GF-D8 (cell line): ENCODE data around the gene MAP3K21.

ENCODE experiments used
- DNase-seq: peaks from one replicate; lab custom pipeline; 2025; lab: John Stamatoyannopoulos, UW

Gene MAP3K21

DNA sequence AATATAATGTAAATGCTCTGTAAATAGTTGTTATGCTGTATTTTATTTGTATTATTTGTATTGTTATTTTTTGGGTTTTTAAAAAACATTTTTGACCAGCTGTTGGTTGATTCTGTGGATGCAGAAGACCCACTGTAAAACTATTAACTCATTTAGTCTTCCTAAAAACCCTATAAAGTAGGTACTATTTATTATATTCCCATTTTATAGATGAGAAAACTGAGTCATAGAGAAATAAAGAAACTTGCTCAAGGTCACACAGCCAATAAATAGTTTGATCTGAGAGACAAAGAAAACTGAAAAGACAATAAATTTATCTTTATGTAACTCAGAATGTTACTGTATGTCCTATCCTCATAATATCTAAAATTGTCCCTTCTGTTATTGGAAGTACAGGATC lies 1.2 kb upstream of the MAP3K21 start:
- DNase-seq: no peak

DNA sequence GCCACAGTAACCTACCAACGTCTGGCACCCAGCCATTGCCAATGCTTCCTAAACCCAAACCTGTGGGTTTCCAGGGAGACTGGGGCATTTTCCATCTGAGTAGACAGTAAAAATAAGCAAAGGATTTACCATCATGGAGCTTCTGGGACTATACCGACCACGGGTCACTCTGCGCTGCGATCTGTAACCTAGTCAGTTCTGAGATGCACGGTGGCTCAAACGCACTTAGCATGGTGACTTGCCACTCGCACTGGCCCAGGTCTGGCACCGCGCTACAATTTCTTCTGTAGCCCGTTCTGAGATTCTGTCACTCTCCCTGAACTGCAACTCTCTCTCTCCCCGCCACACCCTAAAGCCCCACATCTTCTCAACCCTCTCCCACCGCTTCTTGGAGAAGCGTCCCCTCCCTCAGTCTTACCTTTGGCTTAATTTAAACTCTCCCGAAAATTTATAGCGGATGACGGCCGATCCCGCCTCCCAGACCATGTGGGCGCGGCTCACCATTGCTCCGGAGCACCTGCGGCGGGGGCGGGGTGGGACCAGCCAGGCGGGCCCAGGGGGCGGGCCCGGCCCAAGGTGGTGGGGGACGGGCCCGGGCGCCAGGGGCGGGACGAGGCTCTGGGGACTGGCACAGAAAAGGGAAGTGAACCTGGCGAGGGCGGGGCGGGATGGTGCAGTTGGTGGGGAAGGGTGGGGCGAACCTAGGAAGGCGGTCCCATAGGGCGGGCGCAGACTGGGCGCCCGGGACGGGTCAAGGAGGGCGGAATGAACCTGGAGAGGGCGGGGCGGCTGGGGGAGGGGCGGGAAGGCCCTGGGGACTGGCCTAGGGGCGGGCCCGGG lies 493 bp upstream of the MAP3K21 start:
- DNase-seq: peak; percentile 79

DNA sequence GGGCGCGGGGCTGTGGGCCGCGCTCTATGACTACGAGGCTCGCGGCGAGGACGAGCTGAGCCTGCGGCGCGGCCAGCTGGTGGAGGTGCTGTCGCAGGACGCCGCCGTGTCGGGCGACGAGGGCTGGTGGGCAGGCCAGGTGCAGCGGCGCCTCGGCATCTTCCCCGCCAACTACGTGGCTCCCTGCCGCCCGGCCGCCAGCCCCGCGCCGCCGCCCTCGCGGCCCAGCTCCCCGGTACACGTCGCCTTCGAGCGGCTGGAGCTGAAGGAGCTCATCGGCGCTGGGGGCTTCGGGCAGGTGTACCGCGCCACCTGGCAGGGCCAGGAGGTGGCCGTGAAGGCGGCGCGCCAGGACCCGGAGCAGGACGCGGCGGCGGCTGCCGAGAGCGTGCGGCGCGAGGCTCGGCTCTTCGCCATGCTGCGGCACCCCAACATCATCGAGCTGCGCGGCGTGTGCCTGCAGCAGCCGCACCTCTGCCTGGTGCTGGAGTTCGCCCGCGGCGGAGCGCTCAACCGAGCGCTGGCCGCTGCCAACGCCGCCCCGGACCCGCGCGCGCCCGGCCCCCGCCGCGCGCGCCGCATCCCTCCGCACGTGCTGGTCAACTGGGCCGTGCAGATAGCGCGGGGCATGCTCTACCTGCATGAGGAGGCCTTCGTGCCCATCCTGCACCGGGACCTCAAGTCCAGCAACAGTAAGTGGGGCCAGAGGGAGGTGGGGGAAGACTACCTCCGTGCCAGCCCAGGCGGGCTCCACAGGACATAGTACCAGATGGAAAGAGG lies 808 bp downstream of the MAP3K21 start:
- no peak for DNase-seq

DNA sequence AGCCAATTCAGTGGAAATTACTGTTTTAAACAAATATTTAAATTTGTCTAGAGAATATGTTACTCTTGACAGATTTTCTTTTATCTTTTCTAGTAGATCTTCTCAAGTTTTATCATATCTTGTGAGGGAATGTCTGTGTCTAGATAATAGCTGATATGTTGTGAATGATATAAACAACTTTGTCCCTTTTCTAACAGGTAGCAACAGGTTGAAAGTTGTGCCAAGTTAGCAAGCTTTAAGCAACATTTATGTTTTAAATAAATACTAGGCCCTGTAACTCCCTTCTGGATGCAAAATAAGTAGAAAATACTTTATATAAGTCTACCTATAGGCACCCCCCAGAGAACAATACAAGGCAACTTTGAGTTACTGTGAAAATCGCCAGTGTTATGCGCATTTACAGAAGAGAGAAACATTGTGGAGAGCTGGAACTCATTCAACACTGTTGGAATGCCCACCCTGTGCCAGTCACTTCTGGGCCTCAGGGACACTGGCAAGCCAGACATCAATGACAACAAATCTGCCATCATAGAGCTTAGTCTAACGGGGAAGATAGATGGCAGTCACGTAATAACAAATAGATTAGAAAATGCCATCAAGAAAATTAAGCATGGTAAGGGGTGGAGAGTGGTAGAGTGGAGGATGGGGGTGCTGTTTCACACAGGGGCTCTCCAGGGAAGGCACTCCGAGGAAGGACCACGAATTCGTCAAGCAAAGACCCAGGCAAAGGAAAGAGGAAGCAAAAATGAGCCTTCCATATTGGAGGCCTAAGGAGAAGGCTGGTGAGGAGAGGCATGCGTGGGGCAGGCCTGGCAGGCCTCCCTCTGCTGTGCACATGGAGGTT lies 4.4 kb downstream of the MAP3K21 start:
- no peak for DNase-seq

DNA sequence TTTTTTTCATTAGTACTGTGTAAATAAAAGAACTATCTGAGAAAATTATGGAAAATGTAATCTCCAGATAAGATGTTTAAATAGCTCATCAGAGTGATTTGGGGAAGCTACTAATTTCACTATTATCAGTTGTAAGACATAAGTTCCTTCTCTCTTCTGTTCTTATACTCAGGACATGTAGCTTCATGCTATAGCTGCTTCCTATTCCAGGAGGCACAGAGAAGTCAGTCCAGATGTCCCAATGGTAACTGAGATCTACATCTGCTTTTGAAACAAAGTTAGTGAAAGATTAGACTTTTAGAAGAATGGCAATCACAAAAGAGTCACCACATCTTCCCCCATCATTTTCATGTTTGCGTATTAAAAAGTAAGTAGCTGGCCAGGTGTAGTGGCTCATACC lies 5.6 kb downstream of the MAP3K21 start:
- no peak for DNase-seq

DNA sequence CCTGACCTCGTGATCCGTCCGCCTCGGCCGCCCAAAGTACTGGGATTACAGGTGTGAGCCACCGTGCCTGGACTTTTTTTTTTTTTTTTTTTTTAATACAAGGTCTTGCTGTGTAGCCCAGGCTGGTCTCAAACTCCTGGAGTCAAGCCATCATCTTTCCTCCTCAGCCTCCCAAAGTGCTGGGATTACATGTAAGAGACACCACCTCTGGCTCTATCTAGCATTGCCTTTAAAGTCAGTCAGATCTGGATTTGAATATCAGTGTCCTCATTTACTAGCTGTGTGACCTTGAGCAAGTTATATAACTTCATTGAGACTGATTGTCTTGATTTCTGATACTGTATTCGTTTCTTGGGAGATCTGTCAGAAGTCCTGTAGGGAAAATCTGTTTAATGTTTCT lies 6.6 kb downstream of the MAP3K21 start:
- DNase-seq: no peak

DNA sequence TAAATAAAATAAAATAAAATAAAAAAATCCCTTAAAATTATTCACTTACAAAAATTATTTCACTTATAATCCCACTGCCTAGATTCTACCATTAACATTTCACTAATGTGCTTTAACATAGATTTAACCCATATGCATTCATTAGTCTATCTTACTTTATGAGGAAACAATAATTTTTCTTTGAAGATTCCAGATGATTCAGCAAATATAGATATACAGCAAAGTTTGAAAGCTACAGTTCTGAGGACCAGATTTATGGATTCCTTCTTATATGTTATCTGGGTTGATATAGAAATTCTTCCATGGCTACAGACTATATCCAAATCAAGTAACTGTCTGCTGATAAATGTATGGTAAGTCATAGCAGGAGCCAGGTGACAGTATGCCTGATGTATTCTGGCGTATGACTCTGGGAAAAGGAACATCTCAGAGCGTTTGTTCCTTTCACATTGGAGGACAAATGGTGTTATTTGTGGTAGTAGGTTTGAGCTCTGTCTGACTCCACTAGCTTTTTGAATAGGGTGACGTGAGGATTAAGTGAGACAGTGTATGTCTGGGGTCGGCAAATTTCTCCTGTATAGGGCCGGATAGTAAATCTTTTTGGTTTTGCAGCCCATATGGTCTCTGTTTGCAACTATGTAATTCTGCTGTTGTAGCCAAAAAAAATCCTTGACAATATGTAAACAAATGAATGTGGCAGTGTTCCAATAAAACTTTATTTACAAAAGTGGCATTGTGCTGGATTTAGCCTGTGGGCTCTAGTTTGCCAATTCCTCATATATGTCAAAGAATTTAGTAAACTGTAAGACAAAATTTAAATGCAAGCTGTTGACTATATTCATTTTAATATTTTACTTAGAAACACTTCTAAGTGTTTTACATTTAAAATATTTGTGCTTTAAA lies 9.3 kb downstream of the MAP3K21 start:
- DNase-seq: no peak

DNA sequence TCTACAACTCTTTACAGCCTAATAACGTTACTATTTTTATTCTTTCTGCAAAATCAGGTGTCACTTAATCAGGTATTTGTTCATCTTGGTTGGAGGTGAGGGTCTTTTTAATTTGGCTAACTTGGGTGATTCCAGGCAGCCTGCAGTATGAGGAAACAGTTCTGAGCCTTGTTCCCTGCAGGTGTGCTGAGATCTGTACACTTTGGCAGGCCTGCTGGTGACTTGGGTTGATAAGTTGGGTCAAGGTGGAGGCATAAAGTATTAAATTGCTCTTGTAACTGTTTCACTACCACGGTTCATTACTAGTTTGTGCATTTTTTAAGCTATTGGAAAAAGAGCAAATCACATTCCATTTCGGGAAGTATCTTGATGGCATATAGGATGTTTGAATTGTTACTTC lies 10.0 kb downstream of the MAP3K21 start:
- no peak for DNase-seq

DNA sequence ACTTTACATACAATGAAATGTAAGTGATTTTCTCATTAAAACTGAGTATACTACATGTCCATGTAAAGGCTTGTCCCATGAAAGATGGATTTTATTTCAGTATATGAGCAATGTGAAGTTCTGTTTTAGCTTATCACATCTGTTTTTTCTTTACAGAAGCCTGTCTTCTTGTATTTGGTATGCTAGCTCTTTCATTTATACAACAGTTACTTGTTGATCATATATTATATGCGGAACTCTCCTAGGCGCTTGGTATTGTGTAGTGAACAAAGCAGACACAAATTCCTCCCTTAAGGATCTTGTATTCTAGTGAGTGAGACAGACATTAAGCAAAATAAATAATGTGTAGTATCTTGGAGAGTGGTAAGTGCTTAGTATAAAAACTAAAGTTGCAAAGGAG lies 10.6 kb downstream of the MAP3K21 start:
- no peak for DNase-seq

DNA sequence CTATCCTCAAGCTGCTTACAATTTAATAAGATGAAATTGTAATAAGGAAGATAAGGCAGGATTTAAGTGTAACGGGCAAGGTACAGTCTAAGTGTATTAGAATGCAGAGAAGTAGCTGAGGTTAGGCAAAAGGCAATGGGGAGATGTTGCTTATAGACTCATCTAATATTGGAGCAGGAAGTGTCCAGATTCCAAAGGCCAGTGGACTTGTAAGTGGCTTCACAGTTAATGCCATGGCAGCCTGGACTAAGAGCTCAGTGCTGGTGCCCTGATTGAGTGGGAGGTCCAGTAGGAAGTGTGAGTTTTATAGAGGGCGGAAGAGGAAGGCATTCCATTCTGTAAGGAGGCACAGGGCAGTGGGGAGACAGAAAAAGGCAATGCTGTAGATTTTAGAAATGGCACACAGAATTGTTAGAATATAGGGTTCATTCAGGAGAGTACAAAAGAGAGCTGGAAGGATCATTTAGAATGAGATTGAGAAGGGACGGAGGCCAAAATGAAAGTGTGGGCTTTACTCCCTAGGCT lies 12.6 kb downstream of the MAP3K21 start:
- DNase-seq: no peak

DNA sequence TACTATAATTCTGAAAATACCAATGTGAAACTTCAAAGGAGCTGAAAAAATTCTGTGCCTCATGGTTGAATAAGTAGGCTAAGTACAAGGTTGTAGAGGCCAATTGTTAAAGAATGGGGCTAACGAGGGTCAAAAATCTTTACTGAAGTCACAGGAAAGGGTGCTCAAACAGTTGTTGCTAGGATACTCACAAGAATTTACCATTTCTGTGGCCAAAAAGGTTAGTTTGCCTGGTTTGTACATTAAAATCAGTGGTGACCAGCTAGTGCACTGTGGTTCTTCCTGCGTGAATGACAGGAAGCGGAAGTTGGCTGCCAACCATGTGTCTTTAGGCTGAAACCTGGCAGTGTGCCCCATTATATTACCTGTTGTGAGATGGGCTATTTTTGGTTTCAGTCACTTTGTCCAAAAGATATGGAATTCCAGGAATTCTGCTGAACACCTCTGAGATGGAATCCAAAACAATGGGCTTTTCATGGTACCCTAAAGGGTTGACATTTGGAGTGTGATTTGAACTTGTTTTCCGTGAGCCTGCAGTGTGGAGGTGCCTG lies 13.5 kb downstream of the MAP3K21 start:
- no peak for DNase-seq

DNA sequence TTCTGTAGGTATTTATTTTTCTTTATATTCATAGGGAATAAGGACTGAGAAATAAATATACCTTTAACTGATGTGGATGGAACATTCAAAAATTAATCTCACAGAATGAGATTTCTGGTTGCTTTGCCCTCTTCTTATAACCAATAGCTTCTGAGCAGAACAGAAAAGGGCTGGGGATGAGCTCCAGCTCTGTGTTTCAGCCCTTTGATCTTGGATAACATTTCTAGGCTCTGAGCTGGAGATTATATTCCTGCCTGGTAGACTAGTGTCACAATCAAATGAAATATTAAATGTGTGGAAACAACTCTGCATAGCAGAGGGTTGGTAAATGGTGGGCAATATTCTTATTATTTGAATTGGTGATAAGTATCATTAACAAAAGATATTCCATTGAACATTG lies 14.6 kb downstream of the MAP3K21 start:
- DNase-seq: no peak

DNA sequence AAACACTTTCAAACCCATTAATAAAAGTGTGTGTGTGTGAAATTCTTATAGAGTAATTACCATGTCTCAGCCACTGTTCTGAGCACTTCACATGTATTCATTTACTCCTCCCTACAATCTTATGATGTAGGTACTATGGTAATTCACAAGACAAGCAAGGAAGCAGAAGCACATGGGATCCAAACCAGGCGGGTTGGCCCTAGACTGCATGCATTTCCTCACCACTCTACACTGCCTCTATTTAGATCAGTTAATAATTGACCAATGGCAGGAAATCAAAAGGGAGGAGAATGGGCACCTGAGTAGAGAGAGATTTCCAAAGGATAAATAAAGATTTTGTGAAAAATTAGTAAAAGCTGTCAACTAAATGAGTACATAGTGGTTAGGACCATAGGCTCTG lies 15.7 kb downstream of the MAP3K21 start:
- DNase-seq: no peak

DNA sequence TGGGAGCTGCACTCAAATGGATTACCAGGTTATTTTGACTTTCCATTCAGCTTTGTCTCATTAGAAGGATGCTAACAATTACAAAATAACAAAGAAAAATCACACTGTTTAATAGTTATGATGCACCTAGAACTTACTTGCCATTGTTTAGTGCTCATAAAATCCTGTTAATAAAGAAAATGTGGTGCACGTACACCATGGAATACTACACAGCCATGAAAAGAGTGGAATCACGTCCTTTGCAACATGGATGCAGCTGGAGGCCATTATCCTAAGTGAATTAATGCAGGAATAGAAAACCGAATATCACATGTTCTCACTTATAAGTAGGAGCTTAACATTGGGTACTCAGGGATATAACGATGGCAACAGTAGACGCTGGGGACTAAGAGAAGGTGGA lies 19.8 kb downstream of the MAP3K21 start:
- DNase-seq: no peak

DNA sequence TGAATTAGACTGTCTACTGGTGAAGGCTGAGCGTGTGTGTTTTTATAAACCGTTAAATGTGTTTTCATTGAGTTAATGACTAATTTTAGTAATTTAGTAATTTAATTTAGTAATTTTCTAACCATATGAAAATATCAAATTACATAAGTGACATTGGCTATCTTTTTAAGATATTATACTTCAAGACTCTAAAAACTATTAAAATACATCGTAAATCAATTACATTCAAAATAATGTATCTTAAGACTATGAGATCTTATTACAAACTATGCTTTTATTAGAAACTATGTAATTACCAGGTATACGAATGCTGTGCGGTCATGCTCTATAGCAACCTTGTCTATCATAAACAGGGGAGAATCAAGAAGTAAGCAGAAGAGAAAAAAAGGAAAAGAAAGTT lies 21.6 kb downstream of the MAP3K21 start:
- DNase-seq: no peak

DNA sequence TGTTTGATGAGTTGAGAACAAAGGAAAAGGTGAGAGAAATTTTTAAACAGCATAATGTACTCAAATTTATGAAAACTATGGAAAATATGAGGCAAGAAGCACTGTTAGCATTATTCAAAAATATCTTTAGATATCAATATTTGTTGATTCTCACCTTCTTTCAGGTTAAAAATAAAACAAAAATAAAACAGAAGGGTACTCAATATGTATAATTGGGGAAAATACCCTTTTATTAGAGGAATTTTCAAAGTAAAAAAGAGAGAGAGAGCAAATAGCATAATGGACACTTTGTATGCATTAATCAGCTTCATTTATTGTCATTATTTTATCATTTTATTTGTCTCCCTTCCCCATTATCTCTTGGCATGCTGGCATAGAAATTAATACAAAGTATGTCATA lies 27.5 kb downstream of the MAP3K21 start:
- DNase-seq: no peak

DNA sequence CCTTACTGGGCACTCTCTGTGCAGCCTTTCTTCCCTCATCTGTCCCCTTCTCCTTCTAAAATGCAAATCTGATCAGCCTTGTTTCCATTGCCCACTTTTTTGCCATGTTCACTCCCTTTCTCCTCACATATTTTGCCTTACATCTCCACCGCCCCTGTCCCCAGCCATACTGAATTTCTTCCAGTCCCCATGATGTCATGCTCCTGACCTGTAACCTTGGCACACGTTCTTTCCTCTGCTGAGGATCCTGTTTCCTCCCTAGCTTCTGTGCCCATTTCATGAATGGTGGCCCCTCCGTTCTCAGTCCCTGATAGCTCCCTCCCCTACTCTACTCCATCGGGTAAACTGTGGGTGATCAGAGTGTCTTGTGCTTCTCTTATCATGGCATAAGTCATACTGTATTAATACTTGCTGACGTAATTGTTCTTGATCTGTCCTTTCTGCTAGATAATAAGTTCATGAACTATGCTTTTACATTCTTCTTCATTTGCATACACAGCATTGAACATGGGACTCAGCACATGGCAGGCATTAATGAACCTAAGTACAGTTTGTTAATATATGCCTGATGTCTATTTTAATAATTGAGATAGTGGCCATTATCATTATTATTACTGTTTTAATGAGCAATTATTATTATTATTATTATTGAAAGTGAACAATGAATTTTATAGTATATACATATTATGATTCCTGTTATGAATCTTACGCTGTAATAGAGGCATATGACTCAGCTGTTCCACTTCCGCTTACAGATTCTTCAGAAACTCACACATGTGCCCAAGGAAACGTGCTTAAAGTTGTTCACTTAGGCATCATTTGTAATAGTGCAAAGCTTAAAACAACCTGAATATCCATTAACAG lies 28.5 kb downstream of the MAP3K21 start:
- DNase-seq: no peak

DNA sequence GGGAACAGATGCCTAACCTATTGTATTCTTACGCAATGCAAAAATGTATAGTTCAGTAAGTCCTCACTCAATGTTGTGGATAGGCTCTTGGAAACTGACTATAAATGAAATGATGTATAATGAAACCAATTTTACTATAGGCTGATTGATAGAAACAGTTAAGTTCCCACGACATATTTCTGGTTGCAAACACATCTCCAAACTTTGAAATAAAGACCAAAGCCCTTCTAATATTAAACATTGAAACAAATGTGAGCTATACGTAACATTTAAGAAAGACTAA lies 29.1 kb downstream of the MAP3K21 start:
- DNase-seq: no peak

DNA sequence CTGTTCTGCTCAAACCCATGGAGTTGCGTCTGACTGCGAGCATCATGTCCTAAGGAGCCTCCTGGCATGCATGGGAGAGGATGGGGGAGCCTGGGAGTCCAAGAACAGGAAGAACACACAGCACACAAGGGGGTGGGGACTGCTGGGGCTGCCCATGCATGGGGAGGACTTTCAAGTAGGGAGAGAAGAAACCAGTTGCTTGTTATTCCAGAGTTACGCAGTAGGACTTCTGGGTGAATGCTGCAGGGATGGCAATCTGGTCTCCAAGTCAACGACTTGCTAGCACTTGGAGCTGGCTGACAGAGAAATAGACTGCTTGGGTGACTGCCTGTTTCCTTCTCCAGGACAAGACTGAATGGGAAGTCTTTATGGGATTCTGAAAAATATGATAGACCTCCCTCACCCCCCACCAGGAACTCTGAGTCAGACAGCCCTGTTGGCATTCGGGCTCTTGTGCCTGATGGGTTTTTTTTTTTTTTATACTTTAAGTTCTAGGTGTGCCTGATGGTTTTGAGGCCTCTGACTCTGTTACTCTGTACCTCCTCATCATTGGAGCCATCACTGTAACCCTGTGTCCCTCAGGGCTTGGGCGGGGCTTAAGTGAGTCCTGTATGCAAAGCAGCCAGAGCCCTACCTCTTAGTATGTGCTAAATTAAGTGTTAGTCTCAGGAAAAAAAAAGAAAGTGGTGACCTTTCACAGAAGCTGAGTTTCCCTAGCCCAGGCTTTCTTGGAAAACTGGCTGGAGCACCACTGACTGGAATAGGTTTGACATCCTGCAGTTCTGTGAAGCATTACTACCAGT lies 30.3 kb downstream of the MAP3K21 start:
- no peak for DNase-seq
